GM21515 (cell line): ENCODE data around the gene OOSP3.
"Not testable (repeated sequence)": the region's sequence is repeated elsewhere in the genome, so short reads cannot be mapped to it uniquely, and the experiment has no call there.

ENCODE experiments used
- ATAC-seq: cut with Tn5 transposase; IDR thresholded peaks from one replicate; pipeline ENCODE4 v1.9.1; 2021; ENCODE audit not compliant: unreplicated experiment

Gene OOSP3

GRCh38 chr11:59875856-59876519 is 2.6 kb upstream of the OOSP3 start:
- no peak for ATAC-seq

- ATAC-seq, result no peak
Measured at GRCh38 chr11:59877325-59877724, 1.3 kb upstream of the OOSP3 start.

- no peak for ATAC-seq
Measured at GRCh38 chr11:59877784-59878183, 798 bp upstream of the OOSP3 start.

GRCh38 chr11:59879567-59879966 is 985 bp downstream of the OOSP3 start:
- no peak for ATAC-seq

GRCh38 chr11:59883597-59883996 is 5.0 kb downstream of the OOSP3 start:
- no peak for ATAC-seq

- not testable (repeated sequence) for ATAC-seq
Measured at GRCh38 chr11:59887156-59887555, 8.6 kb downstream of the OOSP3 start.

GRCh38 chr11:59891781-59892181 is 13.2 kb downstream of the OOSP3 start:
- no peak for ATAC-seq

- ATAC-seq, result no peak
Measured at GRCh38 chr11:59894616-59895015, 16.0 kb downstream of the OOSP3 start.

GRCh38 chr11:59898046-59898445 is 19.5 kb downstream of the OOSP3 start:
- ATAC-seq, result no peak

- no peak for ATAC-seq
Measured at GRCh38 chr11:59898650-59899049, 20.1 kb downstream of the OOSP3 start.

- ATAC-seq, result no peak
Measured at GRCh38 chr11:59899532-59899931, 20.9 kb downstream of the OOSP3 start.

GRCh38 chr11:59900366-59901126 is 22.0 kb downstream of the OOSP3 start:
- ATAC-seq, result no peak

- ATAC-seq, result no peak
Measured at GRCh38 chr11:59901306-59901705, 22.7 kb downstream of the OOSP3 start.

- ATAC-seq, result not testable (repeated sequence)
Measured at GRCh38 chr11:59903569-59903968, 25.0 kb downstream of the OOSP3 start.

GRCh38 chr11:59918480-59918879 is 39.9 kb downstream of the OOSP3 start:
- no peak for ATAC-seq

- no peak for ATAC-seq
Measured at GRCh38 chr11:59918987-59919589, 40.5 kb downstream of the OOSP3 start.

- ATAC-seq, result no peak
Measured at GRCh38 chr11:59923813-59924212, 45.2 kb downstream of the OOSP3 start.

- ATAC-seq, result no peak
Measured at GRCh38 chr11:59931688-59932087, 53.1 kb downstream of the OOSP3 start.

- no peak for ATAC-seq
Measured at GRCh38 chr11:59938132-59938531, 59.5 kb downstream of the OOSP3 start, which contains the start of gene OOSP1. Gene OOSP1 (plus strand): TSS chr11:59938432. CDS start chr11:59938455, 23 bp downstream.

GRCh38 chr11:59938718-59939117 is 60.1 kb downstream of the OOSP3 start:
- no peak for ATAC-seq

- no peak for ATAC-seq
Measured at GRCh38 chr11:59939482-59939881, 60.9 kb downstream of the OOSP3 start.

- no peak for ATAC-seq
Measured at GRCh38 chr11:59941091-59941490, 62.5 kb downstream of the OOSP3 start.
